ENCODE measurements around the gene ICAM3.

Gene ICAM3

GRCh38 chr19:10317857-10318462 lies 21.5 kb downstream of the ICAM3 start:
- DNase-seq, result no peak

- DNase-seq, result no peak
Measured at GRCh38 chr19:10317045-10317856, 22.2 kb downstream of the ICAM3 start.

GRCh38 chr19:10316229-10317044 lies 23.0 kb downstream of the ICAM3 start:
- DNase-seq, result no peak

- DNase-seq, result peak; percentile 90
Measured at GRCh38 chr19:10315335-10316214, 23.8 kb downstream of the ICAM3 start, which contains the start of gene FDX2. Gene FDX2, minus strand, starts transcription at chr19:10316015. Its CDS starts 19 bp downstream, at chr19:10315996.

GRCh38 chr19:10309423-10309822 lies 30.0 kb downstream of the ICAM3 start, which contains the start of gene ZGLP1:
Gene ZGLP1, minus strand, starts transcription at chr19:10309815.
- no peak for DNase-seq

GRCh38 chr19:10306327-10306726 lies 33.1 kb downstream of the ICAM3 start:
- DNase-seq, result no peak

- peak; percentile 7 for DNase-seq
Measured at GRCh38 chr19:10305139-10305806, 34.2 kb downstream of the ICAM3 start.

- DNase-seq, result no peak
Measured at GRCh38 chr19:10299545-10300458, 39.6 kb downstream of the ICAM3 start.

GRCh38 chr19:10295847-10296591 lies 43.4 kb downstream of the ICAM3 start:
- no peak for DNase-seq

GRCh38 chr19:10295305-10295846 lies 44.0 kb downstream of the ICAM3 start:
- DNase-seq, result no peak

GRCh38 chr19:10294368-10294697 lies 45.1 kb downstream of the ICAM3 start:
- DNase-seq, result no peak

GRCh38 chr19:10293637-10294367 lies 45.6 kb downstream of the ICAM3 start:
- DNase-seq, result no peak

GRCh38 chr19:10292789-10293636 lies 46.4 kb downstream of the ICAM3 start:
- no peak for DNase-seq

- DNase-seq, result no peak
Measured at GRCh38 chr19:10292206-10292788, 47.1 kb downstream of the ICAM3 start.

- no peak for DNase-seq
Measured at GRCh38 chr19:10291554-10292205, 47.7 kb downstream of the ICAM3 start.

GRCh38 chr19:10290876-10291553 lies 48.4 kb downstream of the ICAM3 start:
- no peak for DNase-seq

All from midbrain (tissue), 1 donor.